Measurements from ENCODE around the gene CCDC182.

- TF ChIP-seq POLR2A (IDR thresholded peaks at IDR 0.05; ENCODE audit: low read length) (no peak), GATA1 (IDR thresholded peaks at IDR 0.05; ENCODE audit: low read depth, low read length) (no peak)
Measured at GRCh38 chr17:57739402-57740234, 5.5 kb downstream of the CCDC182 start.

Measured in erythroblast (primary cell).